ENCODE measurements around the gene S100Z. TPM values are rescaled to one million over a fixed set of nuclear protein-coding genes. Genes with fewer than 3 reads are reported as not detected.
"Not testable (repeated sequence)": the region's sequence is repeated elsewhere in the genome, so short reads cannot be mapped to it uniquely, and the experiment has no call there.

The S100Z gene
- total RNA-seq, 1 donor from 2014 or later = 0.20 TPM

DNA sequence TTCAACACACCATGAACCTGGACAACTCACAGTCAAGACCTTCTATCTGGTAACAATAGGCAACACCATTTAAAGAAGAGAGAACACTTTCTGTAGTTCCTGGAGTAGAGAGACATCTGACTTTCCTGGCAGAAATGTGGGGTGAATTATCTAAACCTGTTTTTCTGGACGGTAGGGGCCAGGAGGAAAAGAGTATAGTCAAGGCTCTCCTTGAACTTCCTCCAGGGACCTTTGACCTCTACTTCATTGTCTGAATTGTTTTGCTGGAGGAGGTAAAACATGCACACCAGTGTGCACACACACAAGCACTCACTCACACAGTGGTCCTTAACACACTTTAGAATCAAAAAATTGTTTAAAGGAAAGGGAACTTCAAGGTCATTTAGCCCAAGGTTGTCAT, 13.2 kb downstream of the S100Z start:
- DNase-seq (no peak), ATAC-seq (no peak)
- intact Hi-C loops (cut with micrococcal nuclease) = no loop called here

- ATAC-seq = no peak
- intact Hi-C loops (cut with micrococcal nuclease) = no loop called here
- DNase-seq = no peak
Measured at GRCh38 chr5:76866503-76866902, 16.7 kb downstream of the S100Z start.

- no peak for DNase-seq
- intact Hi-C loops (cut with micrococcal nuclease) = no loop called here
Measured at GRCh38 chr5:76867038-76867437, 17.2 kb downstream of the S100Z start.

DNA sequence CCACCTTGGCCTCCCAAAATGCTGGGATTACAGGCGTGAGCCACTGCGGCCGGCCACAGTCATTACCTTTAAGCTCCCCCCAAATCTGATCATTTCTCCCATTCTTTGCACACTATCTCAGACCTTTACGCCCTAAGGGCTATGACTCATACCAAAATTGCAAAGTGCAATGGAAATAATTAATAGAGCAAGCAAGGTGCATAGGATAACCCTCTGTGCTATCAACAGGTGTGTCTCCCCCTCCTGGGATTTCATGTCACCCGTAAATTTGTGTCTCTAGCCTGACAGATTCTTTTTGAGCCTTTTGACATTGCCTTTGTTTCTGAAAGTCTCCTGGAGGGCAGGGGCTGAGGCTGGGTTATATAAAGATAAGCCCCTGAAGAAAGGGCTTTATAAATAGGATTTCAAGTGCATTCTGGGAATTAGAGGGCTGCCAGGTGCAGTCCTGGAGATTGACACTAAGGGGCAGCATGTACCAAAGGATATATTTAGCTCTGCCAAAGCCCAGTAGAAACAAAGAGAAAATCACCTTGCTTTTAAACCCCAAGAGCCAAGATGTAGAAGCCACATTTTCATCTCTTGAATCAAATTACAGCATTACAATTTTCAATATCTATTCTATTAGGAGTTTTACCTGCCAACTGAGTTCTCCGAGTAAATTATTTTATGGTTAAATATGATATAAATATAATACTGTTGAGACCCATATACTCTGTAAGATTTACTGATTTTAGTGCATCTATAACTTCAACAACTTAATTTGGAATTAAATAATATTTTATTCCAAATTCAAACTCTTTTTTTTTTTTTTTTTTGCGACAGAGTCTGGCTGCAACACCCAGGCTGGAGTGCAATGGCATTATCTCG, 18.2 kb downstream of the S100Z start:
- intact Hi-C loops (cut with micrococcal nuclease) = loop anchor here (2.0 kb wide), 1 partner anchor 149 kb away; no protein-coding TSS in a partner anchor

More at GRCh38 chr5:76867038-76867437, 17.2 kb downstream of the S100Z start:
- ATAC-seq = no peak

GRCh38 chr5:76870046-76870445, 20.2 kb downstream of the S100Z start:
- ATAC-seq (no peak), DNase-seq (no peak)
- intact Hi-C loops (cut with micrococcal nuclease) = no loop called here

More for the DNA sequence above, 18.2 kb downstream of the S100Z start:
- DNase-seq (peak; percentile 63), ATAC-seq (peak; percentile 95)

DNA sequence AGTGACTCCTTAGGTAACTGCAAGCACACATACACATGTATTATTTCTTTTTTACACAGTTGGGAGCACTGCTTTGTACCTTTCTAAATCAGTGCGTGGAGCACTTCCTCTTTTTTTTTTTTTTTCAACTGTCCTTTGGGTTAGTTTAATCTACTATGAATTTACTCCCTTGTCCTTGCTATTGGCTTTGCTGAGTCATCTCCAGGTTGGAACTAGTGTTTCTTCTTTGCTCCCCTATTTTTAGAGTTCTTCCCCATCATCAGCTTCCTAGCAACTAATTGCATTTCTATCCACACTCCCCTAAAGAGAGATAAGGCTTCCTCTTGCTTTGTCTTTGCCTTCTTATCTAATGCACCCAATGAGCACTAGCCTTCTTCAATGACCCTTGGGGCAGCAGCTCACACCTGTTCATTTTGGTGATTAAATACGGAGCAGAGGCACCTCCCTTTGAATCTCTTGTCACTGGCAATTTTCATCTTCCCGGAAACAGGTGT, 24.3 kb downstream of the S100Z start:
- intact Hi-C loops (cut with micrococcal nuclease) = no loop called here
- ATAC-seq = no peak
- no peak for DNase-seq

- ATAC-seq = no peak
- DNase-seq = no peak
- intact Hi-C loops (cut with micrococcal nuclease) = no loop called here
Measured at GRCh38 chr5:76888733-76889300, 39.0 kb downstream of the S100Z start.

DNA sequence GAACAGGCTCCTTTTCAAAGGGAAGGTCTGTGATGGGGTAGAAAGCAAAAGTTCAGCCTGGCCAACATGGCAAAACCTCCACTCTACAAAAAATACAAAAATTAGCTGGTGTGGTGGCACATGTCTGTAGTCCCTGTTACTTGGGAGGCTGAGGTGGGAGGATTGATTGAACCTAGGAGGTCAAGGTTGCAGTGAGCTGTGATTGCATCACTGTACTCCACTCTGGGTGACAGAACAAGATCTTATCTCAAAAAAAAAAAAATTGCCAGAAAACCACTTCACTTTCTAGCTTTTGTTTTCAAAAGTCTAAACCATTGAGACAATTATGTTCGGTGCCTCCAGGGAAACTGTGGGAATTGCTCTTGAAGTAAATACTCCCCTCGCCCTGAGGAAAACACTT, 43.5 kb downstream of the S100Z start:
- ATAC-seq (no peak), DNase-seq (no peak)
- intact Hi-C loops (cut with micrococcal nuclease) = no loop called here

DNA sequence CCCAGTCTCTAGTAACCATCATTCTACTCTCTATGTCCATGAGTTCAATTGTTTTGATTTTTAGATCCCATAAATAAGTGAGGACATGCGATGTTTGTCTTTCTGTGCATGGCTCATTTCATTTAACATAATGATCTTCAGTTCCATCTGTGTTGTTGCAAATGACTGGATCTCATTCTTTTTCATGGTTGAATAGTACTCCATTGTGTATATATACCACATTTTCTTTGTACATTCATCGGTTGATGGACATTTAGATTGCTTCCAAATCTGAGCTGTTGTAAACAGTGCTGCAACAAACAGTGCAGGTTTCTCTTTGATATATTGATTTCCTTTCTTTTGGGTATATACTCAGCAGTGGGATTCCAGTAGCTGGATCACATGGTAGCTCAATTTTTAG, 46.4 kb downstream of the S100Z start:
- DNase-seq (no peak), ATAC-seq (no peak)
- intact Hi-C loops (cut with micrococcal nuclease) = no loop called here

- DNase-seq = no peak
- no peak for ATAC-seq
- intact Hi-C loops (cut with micrococcal nuclease) = no loop called here
Measured at GRCh38 chr5:76901522-76901921, 51.7 kb downstream of the S100Z start.

- intact Hi-C loops (cut with micrococcal nuclease) = no loop called here
- no peak for ATAC-seq
- DNase-seq = no peak
Measured at GRCh38 chr5:76908166-76908565, 58.4 kb downstream of the S100Z start.

GRCh38 chr5:76910344-76910933, 60.6 kb downstream of the S100Z start:
- ATAC-seq; intact Hi-C loops (cut with micrococcal nuclease): not testable (repeated sequence)

DNA sequence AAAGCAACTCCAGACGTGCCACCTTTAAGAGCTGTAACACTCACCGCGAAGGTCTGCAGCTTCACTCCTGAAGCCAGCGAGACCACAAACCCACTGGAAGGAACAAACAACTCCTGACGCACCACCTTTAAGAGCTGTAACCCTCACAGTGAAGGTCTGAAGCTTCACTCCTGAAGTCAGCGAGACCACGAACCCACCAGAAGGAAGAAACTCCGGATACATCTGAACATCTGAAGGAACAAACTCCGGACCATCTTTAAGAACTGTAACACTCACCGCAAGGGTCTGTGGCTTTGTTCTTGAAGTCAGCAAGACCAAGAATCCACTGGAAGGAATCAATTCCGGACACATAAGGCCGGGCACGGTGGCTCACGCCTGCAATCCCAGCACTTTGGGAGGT, 64.9 kb downstream of the S100Z start:
- ATAC-seq; intact Hi-C loops (cut with micrococcal nuclease); DNase-seq: not testable (repeated sequence)

More at GRCh38 chr5:76910344-76910933, 60.6 kb downstream of the S100Z start:
- DNase-seq = not testable (repeated sequence)

- intact Hi-C loops (cut with micrococcal nuclease) = no loop called here
- DNase-seq (no peak), ATAC-seq (no peak)
Measured at GRCh38 chr5:76918539-76918938, 68.7 kb downstream of the S100Z start.

DNA sequence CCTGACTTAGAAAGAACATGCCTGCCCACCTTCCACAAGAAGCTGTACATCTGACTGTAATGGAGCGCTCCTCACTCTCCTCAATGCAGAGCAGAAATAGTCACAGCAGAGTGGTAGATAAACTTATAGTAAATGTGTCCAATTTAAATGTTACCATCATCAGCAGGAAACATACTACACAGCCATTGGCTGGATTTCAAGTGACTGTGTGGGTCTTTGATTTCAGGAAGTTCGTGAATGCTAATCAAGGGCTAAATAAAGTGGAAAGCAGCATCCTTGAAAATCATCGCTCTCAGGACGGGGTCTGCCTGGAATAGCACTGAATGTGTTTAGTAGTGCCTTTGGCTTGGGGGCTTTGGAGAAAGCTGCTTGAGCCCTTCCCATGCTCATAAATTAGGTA, 70.7 kb downstream of the S100Z start:
- intact Hi-C loops (cut with micrococcal nuclease) = no loop called here
- no peak for ATAC-seq
- no peak for DNase-seq

DNA sequence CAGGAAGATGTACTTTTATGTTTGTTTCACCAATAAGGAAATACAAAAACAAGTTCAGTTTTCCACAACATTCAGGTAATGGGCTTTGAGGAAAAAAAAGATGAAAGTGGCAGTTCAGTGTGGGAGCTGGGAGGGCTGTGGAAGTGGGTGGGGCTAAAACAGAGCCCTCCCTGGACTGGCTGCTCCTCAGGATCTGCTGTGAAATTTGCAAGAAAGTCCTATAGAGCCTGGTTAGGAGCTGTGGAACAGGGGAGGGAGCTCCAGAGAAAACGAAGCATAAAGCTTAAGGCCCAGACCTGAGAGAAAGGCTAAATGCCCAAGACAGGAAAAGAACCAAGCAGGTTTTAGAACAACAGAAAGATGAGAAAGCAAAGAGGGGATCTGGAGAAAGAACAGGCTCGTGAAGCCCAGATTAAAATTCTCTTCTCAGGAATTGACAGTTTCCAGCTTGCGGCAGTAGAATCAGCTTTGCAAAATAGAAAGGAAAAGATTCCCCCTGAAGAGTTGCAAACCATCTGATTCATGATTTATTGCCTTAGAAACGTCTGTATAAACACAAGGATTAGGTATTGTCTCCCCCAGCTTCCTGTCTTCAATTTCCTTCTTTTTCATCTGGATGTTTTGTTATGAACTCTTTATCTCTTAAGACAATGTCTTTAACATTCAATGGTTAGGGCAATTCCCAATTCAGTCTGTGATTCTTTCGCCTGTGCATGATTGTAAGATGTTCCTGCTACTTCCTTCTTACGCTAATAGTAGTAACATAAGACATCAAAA, 76.7 kb downstream of the S100Z start:
- DNase-seq (no peak), ATAC-seq (no peak)
- intact Hi-C loops (cut with micrococcal nuclease) = no loop called here

- DNase-seq = no peak
- ATAC-seq = no peak
Measured at GRCh38 chr5:76927961-76928360, 78.1 kb downstream of the S100Z start.

GRCh38 chr5:76930083-76930482, 80.3 kb downstream of the S100Z start:
- intact Hi-C loops (cut with micrococcal nuclease) = no loop called here
- ATAC-seq = no peak
- DNase-seq = no peak

More at GRCh38 chr5:76927961-76928360, 78.1 kb downstream of the S100Z start:
- intact Hi-C loops (cut with micrococcal nuclease) = no loop called here

DNA sequence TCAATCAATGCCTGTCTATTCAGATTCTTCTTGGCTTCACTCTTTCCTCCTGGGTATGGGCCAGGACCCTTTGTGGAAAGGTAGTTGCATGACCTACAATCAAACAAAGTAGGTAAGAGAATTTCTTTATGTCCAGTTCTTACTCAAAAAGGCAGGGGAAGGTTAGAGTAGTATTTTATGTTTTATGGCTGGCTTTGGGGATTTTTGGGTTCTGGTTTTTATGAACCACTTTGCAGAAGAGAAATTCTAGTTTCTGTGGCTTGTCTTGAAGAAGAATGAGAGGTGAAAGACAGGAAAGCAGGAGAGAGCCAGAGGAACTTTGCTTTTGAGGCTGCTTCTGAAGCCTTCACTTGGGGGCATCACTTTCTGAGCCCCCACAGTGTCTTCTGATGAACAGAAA, 88.4 kb downstream of the S100Z start:
- intact Hi-C loops (cut with micrococcal nuclease) = no loop called here
- DNase-seq = no peak
- no peak for ATAC-seq
